HL-60 (cell line): Measurements from ENCODE around the gene RAPGEF2.

ENCODE experiments used
- DNase-seq, 2 experiments: peaks; one replicate each; pipeline ENCODE4 v3.0.0-alpha.2; 2010 to 2020; ENCODE audit warnings: low read depth in 1 of 2, low spot score in 1 of 2
- H3K27ac ChIP-seq: fragments of 250-450 bp; sonication (Bioruptor Pico); replicated peaks from 2 replicates; pipeline ENCODE4 v1.5.1; 2020; ENCODE audit warnings: mild to moderate bottlenecking, moderate library complexity
- H3K27me3 ChIP-seq: fragments of 250-450 bp; sonication (Bioruptor Pico); 2 replicates; pipeline ENCODE4 v1.5.1; 2021; ENCODE audit warnings: mild to moderate bottlenecking, moderate library complexity; ENCODE audit not compliant: insufficient read depth, poor library complexity, severe bottlenecking
- H3K4me3 ChIP-seq: replicated peaks from 2 replicates; pipeline ENCODE4 v1.5.1; 2011; ENCODE audit warnings: mild to moderate bottlenecking, control low read depth, low read length; ENCODE audit not compliant: insufficient read depth
- GABPA ChIP-seq: IDR thresholded peaks from 2 replicates; pipeline ENCODE4 v1.6.1; 2012; ENCODE audit warnings: low read depth
- POLR2AphosphoS5 ChIP-seq: IDR thresholded peaks from 2 replicates; pipeline ENCODE4 v1.6.1; 2012; ENCODE audit warnings: low read depth
- SPI1 ChIP-seq: IDR thresholded peaks from 2 replicates; pipeline ENCODE4 v1.6.1; 2012; ENCODE audit warnings: low read depth, mild to moderate bottlenecking, borderline replicate concordance
- TF ChIP-seq, protein P1 (sequence below): IDR thresholded peaks from 2 replicates; pipeline ENCODE4 v1.6.1; 2012; ENCODE audit warnings: low read depth; ENCODE audit not compliant: insufficient replicate concordance
- TF ChIP-seq, protein P2 (sequence below): IDR thresholded peaks from one replicate; pipeline ENCODE4 v1.5.1; 2011; ENCODE audit warnings: low read length, control low read depth, inconsistent platforms; ENCODE audit not compliant: insufficient read depth

Gene RAPGEF2

DNA sequence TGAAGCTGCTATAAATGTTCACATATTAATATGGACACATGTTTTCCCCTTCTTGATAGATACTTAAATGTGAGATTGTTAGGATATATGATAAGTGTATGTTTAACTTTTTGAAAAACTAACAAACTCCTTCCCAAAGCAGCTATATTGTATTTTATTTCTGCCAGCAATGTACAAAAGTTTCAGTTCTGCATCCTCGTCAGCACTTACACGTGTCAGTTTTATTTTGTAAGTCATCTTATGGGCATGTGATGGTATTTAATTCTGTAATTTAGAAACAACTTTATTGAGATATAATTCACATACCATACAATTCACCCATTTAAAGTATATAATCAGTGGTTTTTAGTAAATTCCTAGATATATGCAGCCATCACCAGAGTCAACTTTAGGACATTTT, 31.6 kb downstream of the RAPGEF2 start:
- H3K27me3 ChIP-seq: no peaks in the 10 kb centered on the region
- H3K4me3 ChIP-seq: no peak overlapping the region
- DNase-seq: no peak
- TF ChIP-seq GABPA (no peak), POLR2AphosphoS5 (no peak), SPI1 (no peak)
- TF ChIP-seq, protein P1, sequence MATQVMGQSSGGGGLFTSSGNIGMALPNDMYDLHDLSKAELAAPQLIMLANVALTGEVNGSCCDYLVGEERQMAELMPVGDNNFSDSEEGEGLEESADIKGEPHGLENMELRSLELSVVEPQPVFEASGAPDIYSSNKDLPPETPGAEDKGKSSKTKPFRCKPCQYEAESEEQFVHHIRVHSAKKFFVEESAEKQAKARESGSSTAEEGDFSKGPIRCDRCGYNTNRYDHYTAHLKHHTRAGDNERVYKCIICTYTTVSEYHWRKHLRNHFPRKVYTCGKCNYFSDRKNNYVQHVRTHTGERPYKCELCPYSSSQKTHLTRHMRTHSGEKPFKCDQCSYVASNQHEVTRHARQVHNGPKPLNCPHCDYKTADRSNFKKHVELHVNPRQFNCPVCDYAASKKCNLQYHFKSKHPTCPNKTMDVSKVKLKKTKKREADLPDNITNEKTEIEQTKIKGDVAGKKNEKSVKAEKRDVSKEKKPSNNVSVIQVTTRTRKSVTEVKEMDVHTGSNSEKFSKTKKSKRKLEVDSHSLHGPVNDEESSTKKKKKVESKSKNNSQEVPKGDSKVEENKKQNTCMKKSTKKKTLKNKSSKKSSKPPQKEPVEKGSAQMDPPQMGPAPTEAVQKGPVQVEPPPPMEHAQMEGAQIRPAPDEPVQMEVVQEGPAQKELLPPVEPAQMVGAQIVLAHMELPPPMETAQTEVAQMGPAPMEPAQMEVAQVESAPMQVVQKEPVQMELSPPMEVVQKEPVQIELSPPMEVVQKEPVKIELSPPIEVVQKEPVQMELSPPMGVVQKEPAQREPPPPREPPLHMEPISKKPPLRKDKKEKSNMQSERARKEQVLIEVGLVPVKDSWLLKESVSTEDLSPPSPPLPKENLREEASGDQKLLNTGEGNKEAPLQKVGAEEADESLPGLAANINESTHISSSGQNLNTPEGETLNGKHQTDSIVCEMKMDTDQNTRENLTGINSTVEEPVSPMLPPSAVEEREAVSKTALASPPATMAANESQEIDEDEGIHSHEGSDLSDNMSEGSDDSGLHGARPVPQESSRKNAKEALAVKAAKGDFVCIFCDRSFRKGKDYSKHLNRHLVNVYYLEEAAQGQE: no peak
- TF ChIP-seq, protein P2, sequence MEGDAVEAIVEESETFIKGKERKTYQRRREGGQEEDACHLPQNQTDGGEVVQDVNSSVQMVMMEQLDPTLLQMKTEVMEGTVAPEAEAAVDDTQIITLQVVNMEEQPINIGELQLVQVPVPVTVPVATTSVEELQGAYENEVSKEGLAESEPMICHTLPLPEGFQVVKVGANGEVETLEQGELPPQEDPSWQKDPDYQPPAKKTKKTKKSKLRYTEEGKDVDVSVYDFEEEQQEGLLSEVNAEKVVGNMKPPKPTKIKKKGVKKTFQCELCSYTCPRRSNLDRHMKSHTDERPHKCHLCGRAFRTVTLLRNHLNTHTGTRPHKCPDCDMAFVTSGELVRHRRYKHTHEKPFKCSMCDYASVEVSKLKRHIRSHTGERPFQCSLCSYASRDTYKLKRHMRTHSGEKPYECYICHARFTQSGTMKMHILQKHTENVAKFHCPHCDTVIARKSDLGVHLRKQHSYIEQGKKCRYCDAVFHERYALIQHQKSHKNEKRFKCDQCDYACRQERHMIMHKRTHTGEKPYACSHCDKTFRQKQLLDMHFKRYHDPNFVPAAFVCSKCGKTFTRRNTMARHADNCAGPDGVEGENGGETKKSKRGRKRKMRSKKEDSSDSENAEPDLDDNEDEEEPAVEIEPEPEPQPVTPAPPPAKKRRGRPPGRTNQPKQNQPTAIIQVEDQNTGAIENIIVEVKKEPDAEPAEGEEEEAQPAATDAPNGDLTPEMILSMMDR: no peak
- H3K27ac ChIP-seq: no peak overlapping the region

DNA sequence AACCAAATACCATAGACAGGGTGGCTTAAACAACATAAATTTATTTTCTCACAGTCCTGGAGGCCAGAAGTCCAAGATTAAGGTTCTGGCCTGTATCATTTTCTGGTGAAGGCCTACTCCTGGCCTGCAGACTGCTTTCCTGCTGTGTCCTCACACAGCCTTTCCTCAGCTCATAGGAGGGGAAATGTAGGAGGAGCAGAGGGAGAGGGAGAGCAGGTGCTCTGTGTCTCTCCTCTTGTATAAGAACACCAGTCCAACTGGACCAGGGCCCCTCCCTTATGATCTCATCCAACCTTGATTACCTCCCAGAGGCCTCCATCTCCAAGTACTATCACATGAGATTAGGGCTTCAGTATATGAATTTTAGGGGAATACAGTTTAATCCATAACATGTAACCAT, 34.3 kb downstream of the RAPGEF2 start:
- TF ChIP-seq, protein P1: no peak
- no peak overlapping the region for H3K27ac ChIP-seq

DNA sequence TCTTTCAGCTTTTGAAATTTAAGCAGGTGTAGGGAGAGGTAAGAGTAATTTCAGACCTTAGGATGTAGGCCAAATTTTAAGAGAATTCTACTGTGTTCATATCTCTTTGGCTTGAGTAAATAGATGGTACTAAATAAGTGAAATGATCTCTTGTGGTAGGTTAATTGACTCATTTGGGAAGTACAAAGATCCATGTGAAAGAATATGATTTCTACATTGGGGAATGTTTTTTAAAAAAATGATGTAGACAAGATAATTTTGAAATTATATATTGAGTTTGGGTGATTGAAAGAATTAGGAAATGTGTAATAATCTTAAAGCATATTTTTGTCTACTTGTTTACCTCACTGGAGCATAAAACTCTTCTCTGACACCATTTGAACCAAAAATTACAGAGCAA, 35.6 kb downstream of the RAPGEF2 start:
- no peak for DNase-seq
- H3K27ac ChIP-seq: no peak overlapping the region
- no peak overlapping the region for H3K4me3 ChIP-seq
- TF ChIP-seq GABPA (no peak), SPI1 (no peak), POLR2AphosphoS5 (no peak)
- TF ChIP-seq, protein P1: no peak
- TF ChIP-seq, protein P2: no peak
- no peaks in the 10 kb centered on the region for H3K27me3 ChIP-seq

More for the DNA sequence above, 34.3 kb downstream of the RAPGEF2 start:
- no peaks in the 10 kb centered on the region for H3K27me3 ChIP-seq
- DNase-seq: no peak
- H3K4me3 ChIP-seq: no peak overlapping the region

DNA sequence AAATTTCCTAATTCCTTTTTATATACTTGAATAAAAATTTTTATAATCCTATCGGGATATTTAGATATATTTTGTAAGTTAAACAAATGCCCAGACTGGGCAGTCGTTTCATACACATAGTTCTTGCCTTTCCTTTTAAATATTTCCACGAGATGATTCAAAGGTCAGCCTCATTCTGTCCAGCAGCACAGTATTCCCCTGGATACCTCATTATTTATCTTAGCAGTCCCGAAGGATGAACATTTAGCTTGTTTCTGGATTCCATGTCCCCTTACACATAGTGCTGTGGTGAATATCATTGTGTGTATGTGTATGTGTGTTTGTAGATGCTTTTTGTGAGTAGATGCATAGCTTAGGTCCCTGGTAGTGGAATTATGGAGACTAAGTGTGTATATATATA, 38.3 kb downstream of the RAPGEF2 start:
- Histone ChIP-seq H3K27me3 (no peaks in the 10 kb centered on the region), H3K27ac (no peak overlapping the region), H3K4me3 (no peak overlapping the region)
- no peak for DNase-seq
- TF ChIP-seq SPI1 (no peak), GABPA (no peak)
- TF ChIP-seq, protein P1: no peak
- TF ChIP-seq, protein P2: no peak
